GM12872 (cell line): Measurements from ENCODE around the gene ARHGEF12.

Source experiments
- CTCF ChIP-seq: IDR thresholded peaks from 3 replicates; pipeline ENCODE4 v1.5.1; 2011; ENCODE audit warnings: low read depth, mild to moderate bottlenecking, low read length, moderate library complexity; ENCODE audit not compliant: insufficient read depth

The ARHGEF12 gene

GRCh38 chr11:120522021-120522420 is 185.8 kb downstream of the ARHGEF12 start:
- TF ChIP-seq CTCF = no peak

GRCh38 chr11:120522736-120523135 is 186.5 kb downstream of the ARHGEF12 start:
- TF ChIP-seq CTCF = no peak

DNA sequence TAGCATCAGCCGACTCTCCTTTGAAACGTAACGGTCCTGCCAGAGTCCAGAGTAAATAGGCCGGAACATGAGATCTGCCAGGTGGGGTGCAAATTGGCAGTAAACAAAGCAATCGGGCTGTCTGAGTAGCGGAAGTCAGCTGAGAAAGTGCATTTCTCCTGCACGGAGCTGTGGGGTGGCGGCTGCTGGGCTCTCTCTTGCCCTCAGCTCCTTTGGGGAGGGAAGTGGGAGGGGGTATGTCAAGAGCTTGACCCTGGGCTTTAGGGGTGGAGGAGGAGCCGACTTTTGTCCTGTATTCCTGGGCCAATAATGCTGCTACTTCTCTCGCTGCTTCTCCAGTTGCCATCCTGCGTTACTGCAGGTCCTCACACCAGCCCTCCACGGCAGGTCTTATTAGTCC is 187.0 kb downstream of the ARHGEF12 start:
- no peak for TF ChIP-seq CTCF

DNA sequence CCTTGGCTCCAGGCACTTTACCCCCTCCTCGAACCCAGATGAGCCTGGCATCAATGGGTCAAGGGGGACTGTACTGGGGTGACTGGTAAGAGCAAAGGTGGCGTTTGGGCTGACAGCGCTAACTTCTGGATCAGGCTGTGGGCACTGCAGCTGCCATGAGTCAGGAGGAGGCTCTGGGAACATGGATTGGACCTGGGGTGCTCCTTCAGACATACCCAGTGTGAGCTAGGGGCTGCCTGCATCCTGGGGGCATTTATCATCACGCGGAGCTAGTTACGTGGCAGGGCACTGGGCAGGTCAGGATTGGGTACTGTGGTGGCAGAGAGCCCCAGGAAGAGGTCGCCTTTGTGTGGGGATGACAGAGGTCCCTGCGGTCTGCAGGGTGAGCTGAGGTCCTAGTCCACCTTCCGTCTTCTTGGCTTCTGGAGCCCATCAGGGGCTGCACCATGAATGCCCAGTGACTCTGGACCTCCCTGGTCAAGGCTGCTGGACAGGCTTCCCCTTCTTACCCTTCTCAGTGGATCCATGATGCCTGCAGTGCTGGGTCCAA is 188.4 kb downstream of the ARHGEF12 start:
- TF ChIP-seq CTCF = no peak

DNA sequence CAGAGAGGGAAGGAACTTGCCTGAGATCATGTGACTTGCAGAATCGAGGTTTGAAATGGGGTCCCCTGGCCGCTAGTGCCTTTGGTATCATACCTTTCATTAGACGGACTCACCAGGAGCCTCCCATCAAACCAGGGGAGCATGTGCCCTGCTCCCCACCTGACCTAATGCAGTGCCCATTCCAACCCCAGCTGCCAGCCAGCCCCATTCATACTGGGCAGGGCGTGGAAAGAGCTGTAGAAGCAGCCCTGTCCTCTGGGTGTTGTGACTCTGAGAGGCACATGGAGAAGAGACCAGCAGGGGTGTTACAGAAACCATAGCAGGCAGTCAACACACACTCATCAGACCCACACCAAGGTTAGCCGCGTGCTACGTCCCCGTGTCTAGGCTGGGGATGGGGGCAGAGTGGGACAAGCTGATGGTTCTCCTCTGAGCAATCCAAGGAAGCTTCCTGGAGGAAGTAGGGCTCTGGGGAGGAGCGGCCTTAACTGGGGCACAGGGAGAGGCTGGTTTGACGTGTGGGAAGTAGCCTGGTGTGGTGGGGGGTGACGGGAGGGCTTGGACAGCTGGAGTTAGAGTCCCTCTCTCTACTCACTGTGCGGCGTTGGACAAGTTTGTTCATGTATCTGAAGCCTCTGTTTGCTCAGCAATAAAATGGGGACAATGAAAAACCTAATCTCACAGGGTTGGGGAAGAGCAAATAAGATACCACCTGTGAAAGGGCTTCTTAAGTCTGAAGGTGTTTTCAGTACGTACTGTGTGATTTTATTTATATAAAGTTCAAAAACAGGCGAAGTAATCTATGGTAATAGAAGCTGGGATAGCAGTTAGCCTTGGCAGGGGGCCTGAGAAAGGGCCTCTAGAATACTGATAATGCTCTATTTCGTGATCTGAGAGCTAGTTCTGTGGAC is 189.3 kb downstream of the ARHGEF12 start:
- TF ChIP-seq CTCF = no peak

GRCh38 chr11:120526241-120526640 is 190.0 kb downstream of the ARHGEF12 start:
- no peak for TF ChIP-seq CTCF

DNA sequence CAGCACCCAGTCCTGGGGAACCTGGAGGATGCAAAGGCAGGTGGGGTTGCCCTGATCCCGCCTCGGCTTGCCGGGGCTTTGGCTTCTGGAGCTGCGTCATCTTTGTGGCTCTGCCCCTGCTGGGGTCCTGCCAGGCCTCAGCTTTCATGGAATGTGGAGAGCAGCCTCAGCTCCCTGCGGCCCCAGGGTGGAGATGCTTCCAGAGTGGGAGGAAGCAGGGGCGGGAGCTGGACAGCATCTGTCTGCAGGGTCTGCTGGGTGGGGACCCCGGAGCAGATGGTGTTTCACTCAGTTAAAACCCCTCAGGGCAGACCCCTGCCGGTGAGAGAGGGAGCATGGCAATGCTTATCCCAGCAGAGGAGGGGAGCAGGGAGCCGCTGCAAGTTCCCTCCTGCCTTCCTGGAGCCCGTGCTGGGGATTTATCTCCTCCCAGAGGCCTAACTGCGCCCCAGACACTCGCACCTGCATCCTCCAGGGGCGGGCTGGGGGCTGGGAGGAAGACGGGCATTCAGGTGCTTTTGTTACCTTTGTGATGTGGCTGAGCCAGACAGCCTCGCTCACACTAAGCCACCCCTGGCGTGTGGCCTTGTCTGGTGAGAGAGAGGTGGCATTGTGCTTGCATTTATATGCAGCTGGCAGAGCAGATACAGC is 191.0 kb downstream of the ARHGEF12 start:
- no peak for TF ChIP-seq CTCF
